ENCODE measurements around the gene HGS. TPM values are rescaled to one million over a fixed set of nuclear protein-coding genes. Genes with fewer than 3 reads are reported as not detected.
A peak's percentile ranks its signal among the peaks of the same experiment; 100 is the strongest.

Gene HGS
- total RNA-seq, 3 donors from 2014 or later, result 91.4 to 126 (median 102) TPM

- ATAC-seq (no peak), DNase-seq (no peak)
- Histone ChIP-seq H3K9me3 (no peaks in the 10 kb centered on the region), H3K4me1 (ENCODE audit: low read depth) (peaks cover 10% of the 10 kb centered on the region), H3K36me3 (ENCODE audit: low read depth) (no peaks in the 10 kb centered on the region), H3K4me3 (no peak overlapping the region)
- intact Hi-C loops (cut with DNase I, micrococcal nuclease), result no loop called here
- TF ChIP-seq, protein P1, sequence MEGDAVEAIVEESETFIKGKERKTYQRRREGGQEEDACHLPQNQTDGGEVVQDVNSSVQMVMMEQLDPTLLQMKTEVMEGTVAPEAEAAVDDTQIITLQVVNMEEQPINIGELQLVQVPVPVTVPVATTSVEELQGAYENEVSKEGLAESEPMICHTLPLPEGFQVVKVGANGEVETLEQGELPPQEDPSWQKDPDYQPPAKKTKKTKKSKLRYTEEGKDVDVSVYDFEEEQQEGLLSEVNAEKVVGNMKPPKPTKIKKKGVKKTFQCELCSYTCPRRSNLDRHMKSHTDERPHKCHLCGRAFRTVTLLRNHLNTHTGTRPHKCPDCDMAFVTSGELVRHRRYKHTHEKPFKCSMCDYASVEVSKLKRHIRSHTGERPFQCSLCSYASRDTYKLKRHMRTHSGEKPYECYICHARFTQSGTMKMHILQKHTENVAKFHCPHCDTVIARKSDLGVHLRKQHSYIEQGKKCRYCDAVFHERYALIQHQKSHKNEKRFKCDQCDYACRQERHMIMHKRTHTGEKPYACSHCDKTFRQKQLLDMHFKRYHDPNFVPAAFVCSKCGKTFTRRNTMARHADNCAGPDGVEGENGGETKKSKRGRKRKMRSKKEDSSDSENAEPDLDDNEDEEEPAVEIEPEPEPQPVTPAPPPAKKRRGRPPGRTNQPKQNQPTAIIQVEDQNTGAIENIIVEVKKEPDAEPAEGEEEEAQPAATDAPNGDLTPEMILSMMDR (IDR thresholded peaks at IDR 0.05), result no peak
Measured at GRCh38 chr17:81640011-81640410, 43.8 kb upstream of the HGS start.

GRCh38 chr17:81641825-81642489 lies 41.9 kb upstream of the HGS start:
- intact Hi-C loops (cut with DNase I, micrococcal nuclease), result no loop called here
- Histone ChIP-seq H3K4me3 (no peak overlapping the region), H3K9me3 (no peaks in the 10 kb centered on the region), H3K4me1 (ENCODE audit: low read depth) (no peaks in the 10 kb centered on the region), H3K36me3 (ENCODE audit: low read depth) (no peaks in the 10 kb centered on the region)
- DNase-seq, result peak in 1 of 3 donors; percentile 30
- TF ChIP-seq, protein P1 (IDR thresholded peaks at IDR 0.05), result no peak
- ATAC-seq, result no peak

DNA sequence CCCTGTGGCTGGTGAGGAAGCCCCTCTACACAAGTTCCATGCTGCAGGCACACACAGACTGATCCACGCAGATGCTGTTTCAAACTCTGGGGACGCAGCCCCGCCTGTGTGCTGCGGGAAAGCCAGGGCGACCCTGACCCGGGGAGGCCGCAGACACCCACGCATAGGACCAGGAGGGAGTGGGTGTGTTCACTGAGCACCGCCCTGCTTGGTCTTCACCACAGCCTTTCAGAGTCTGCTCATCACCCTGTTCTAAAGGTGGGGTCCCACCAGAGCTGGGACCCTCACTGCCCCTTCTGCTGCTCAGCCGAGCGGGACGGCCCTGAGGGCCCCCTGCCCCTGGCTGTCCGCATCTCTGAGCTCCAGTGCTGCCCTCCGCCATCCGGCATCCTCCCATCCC lies 39.3 kb upstream of the HGS start:
- H3K36me3 ChIP-seq (ENCODE audit: low read depth), result no peaks in the 10 kb centered on the region
- DNase-seq, result no peak
- no peaks in the 10 kb centered on the region for H3K9me3 ChIP-seq
- intact Hi-C loops (cut with DNase I, micrococcal nuclease), result no loop called here
- H3K4me3 ChIP-seq, result no peak overlapping the region
- TF ChIP-seq, protein P1 (IDR thresholded peaks at IDR 0.05), result no peak
- no peak for ATAC-seq
- H3K4me1 ChIP-seq (ENCODE audit: low read depth), result no peaks in the 10 kb centered on the region

DNA sequence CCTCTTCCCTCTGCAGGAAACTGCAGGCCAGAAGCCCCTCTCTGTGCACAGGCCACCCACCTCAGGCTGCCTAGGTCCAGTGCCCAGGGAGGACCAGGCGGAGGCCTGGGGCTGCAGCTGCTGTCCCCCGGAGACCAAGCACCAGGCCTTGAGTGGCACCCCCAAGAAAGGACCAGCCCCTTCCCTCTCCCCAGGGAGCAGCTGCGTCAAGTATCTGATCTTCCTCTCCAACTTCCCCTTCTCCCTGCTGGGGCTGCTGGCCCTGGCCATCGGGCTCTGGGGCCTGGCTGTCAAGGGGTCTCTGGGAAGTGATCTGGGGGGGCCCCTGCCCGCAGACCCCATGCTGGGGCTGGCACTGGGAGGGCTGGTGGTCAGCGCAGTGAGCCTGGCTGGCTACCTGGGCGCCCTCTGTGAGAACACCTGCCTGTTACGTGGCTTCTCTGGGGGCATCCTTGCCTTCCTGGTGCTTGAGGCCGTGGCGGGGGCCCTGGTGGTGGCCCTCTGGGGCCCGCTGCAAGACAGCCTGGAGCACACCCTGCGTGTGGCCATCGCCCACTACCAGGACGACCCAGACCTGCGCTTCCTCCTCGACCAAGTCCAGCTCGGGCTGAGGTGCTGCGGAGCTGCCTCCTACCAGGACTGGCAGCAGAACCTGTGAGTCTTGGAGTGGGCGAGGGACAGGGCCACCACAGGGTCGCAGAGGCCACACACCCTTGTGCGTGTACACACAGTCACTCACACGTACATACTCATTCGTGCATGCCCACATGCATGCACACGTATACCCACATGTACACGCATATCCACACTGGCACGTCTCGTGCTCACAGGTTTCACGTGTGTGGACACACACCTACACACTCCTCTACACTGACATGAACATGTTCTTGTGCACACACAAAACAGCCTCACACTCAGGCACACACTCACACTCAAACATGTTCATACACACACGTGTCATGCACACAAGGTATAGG lies 38.5 kb upstream of the HGS start:
- no peaks in the 10 kb centered on the region for H3K36me3 ChIP-seq (ENCODE audit: low read depth)
- ATAC-seq, result no peak
- no peaks in the 10 kb centered on the region for H3K9me3 ChIP-seq
- TF ChIP-seq, protein P1 (IDR thresholded peaks at IDR 0.05), result no peak
- H3K4me1 ChIP-seq (ENCODE audit: low read depth), result no peaks in the 10 kb centered on the region
- intact Hi-C loops (cut with DNase I, micrococcal nuclease), result no loop called here
- H3K4me3 ChIP-seq, result no peak overlapping the region
- no peak for DNase-seq

DNA sequence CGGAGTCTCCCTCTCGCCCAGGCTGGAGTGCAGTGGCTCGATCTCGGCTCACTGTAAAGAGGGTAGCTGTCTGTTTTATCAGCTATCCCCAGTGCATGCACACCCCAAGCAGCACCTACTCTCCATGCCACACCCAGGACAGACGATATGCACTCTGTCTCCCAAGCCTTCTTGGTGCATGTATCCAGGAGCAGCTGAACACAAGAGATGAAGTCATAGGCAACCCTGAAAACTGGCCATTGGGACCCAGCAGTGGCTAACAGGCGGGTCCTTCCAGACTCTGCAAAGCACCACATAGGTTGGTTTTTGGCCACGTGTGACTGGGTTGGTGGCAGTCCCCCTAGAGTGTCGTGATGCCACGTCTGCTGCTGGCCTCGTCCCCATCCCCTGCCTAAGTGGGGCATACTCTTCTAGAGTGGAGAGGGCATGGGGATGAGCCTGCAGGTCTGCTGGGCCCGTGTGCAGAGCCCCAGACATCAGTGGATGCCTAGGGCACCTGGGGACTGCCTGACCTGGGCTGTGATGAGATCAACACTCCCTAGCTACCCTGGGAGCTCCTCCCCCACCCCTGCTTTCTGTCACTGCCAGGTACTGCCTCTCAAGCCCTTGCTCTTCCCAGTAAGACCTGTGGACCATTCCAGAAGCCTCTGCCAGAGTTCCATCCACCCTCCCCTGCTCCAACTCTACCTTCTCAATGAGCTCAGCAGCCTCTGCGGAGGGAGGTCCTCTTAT lies 36.8 kb upstream of the HGS start:
- Histone ChIP-seq H3K4me3 (no peak overlapping the region), H3K36me3 (ENCODE audit: low read depth) (no peaks in the 10 kb centered on the region), H3K4me1 (ENCODE audit: low read depth) (no peaks in the 10 kb centered on the region), H3K9me3 (no peaks in the 10 kb centered on the region)
- TF ChIP-seq, protein P1 (IDR thresholded peaks at IDR 0.05), result no peak
- DNase-seq (no peak), ATAC-seq (no peak)
- intact Hi-C loops (cut with DNase I, micrococcal nuclease), result no loop called here
